Keratinocyte (primary cell): ENCODE results near the gene ARRDC2. TPM values are rescaled to one million over a fixed set of nuclear protein-coding genes. Genes with fewer than 3 reads are reported as not detected.

Experiments used
- DNase-seq: peaks from one replicate; pipeline ENCODE4 v3.0.0-alpha.2; 2011; ENCODE audit warnings: low read depth, missing footprints, low spot score
- FAIRE-seq: peaks from 2 replicates; lab custom pipeline; 2011; peaks lifted over from hg19 to GRCh38; lab: Jason Lieb, UNC
- H2AFZ ChIP-seq: 2 replicates; pipeline ENCODE4 v1.6.0; 2012; ENCODE audit warnings: low read length, control low read depth, inconsistent platforms; ENCODE audit not compliant: control insufficient read depth
- H3K27ac ChIP-seq: 2 replicates; pipeline ENCODE4 v1.5.1; 2011; ENCODE audit warnings: low read length; ENCODE audit not compliant: control insufficient read depth, insufficient read depth
- H3K27me3 ChIP-seq: 3 replicates; pipeline ENCODE4 v1.6.0; 2011; ENCODE audit warnings: low read length; ENCODE audit not compliant: control insufficient read depth, insufficient read depth; ENCODE audit errors: extremely low read depth
- H3K36me3 ChIP-seq, 2 experiments: 2 replicates in 1 of 2; 3 replicates in 1 of 2; pipeline ENCODE4 v1.5.1; 2011; ENCODE audit warnings: low read length in 2 of 2, mild to moderate bottlenecking in 1 of 2; ENCODE audit not compliant: control insufficient read depth in 2 of 2, insufficient read depth in 2 of 2; ENCODE audit errors: extremely low read depth in 1 of 2
- H3K4me1 ChIP-seq: 3 replicates; pipeline ENCODE4 v1.5.1; 2011; ENCODE audit warnings: low read length; ENCODE audit not compliant: control insufficient read depth, insufficient read depth; ENCODE audit errors: extremely low read depth
- H3K4me2 ChIP-seq: 3 replicates; pipeline ENCODE4 v1.6.0; 2011; ENCODE audit warnings: low read depth, low read length; ENCODE audit not compliant: control insufficient read depth, insufficient read depth; ENCODE audit errors: extremely low read depth
- H3K4me3 ChIP-seq, 3 experiments: fragments of 200-600 bp in 1 of 3; sonication (generic) in 1 of 3; 2 replicates in 2 of 3; 3 replicates in 1 of 3; pipeline ENCODE4 v1.5.1; 2011 to 2016; ENCODE audit warnings: low read length in 3 of 3, mild to moderate bottlenecking in 3 of 3, control low read depth in 2 of 3, inconsistent platforms in 1 of 3, low read depth in 1 of 3, mixed read lengths in 1 of 3, mixed run types in 1 of 3, moderate library complexity in 1 of 3; ENCODE audit not compliant: control insufficient read depth in 2 of 3, insufficient read depth in 2 of 3; ENCODE audit errors: extremely low read depth in 1 of 3
- H3K79me2 ChIP-seq: 2 replicates; pipeline ENCODE4 v1.6.0; 2012; ENCODE audit warnings: low read length; ENCODE audit not compliant: control insufficient read depth, insufficient read depth
- H3K9ac ChIP-seq: 3 replicates; pipeline ENCODE4 v1.6.0; 2011; ENCODE audit warnings: low read length; ENCODE audit not compliant: control insufficient read depth, insufficient read depth; ENCODE audit errors: extremely low read depth
- H3K9me1 ChIP-seq: 3 replicates; pipeline ENCODE4 v1.6.0; 2011; ENCODE audit warnings: low read length; ENCODE audit not compliant: control insufficient read depth, insufficient read depth; ENCODE audit errors: extremely low read depth
- H3K9me3 ChIP-seq: 2 replicates; pipeline ENCODE4 v1.5.1; 2012; ENCODE audit warnings: low read depth, low read length; ENCODE audit not compliant: control insufficient read depth
- H4K20me1 ChIP-seq: 3 replicates; pipeline ENCODE4 v1.6.0; 2011; ENCODE audit warnings: low read length; ENCODE audit not compliant: control insufficient read depth, insufficient read depth; ENCODE audit errors: extremely low read depth
- EZH2 ChIP-seq: IDR thresholded peaks from one replicate; pipeline ENCODE4 v1.6.1; 2012; ENCODE audit warnings: inconsistent platforms, mild to moderate bottlenecking, low read length, moderate library complexity
- dilution Hi-C: fragments of 300-500 bp; cut with MboI; formaldehyde crosslinking; loops from one replicate; pipeline ENCODE4 v1.7.0; 2020; ENCODE audit warnings: low sequenced_read_pairs; ENCODE audit not compliant: extremely low pct_ligation_motif_present
- polyA plus RNA-seq, 5 experiments: library from polyadenylated mRNA; depleted of rRNA in 3 of 5; stranded (reverse) in 3 of 5; stranded (forward) in 1 of 5; unstranded in 1 of 5; fragments of >200 nt; gene quantifications; 1 replicate in 1 of 5; 2 replicates in 3 of 5; 3 replicates in 1 of 5; pipeline versions ENCODE4 v1.2.1 to v1.2.3, GENCODE V29; 2011 to 2012; ENCODE audit warnings: missing spikeins in 2 of 5, low read depth in 1 of 5, low replicate concordance in 1 of 5
- TF ChIP-seq, protein P1 (sequence below), 3 experiments: IDR thresholded peaks in 1 of 3; conservative IDR thresholded peaks in 1 of 3; optimal IDR thresholded peaks in 1 of 3; 2 replicates in 2 of 3; 3 replicates in 1 of 3; pipeline versions ENCODE3 to v1.5.1; 2011; ENCODE audit warnings: low read length in 3 of 3, mild to moderate bottlenecking in 3 of 3, moderate library complexity in 2 of 3, control low read depth in 1 of 3, inconsistent platforms in 1 of 3; ENCODE audit not compliant: insufficient read depth in 2 of 3; ENCODE audit errors: extremely low read depth in 1 of 3

Gene ARRDC2
- polyA plus RNA-seq, 1 donor (not counting 4 experiments of a cell fraction or from before 2014, with no cell fraction given): 2.4 TPM

- dilution Hi-C loops: no loop called here
- TF ChIP-seq, protein P1, sequence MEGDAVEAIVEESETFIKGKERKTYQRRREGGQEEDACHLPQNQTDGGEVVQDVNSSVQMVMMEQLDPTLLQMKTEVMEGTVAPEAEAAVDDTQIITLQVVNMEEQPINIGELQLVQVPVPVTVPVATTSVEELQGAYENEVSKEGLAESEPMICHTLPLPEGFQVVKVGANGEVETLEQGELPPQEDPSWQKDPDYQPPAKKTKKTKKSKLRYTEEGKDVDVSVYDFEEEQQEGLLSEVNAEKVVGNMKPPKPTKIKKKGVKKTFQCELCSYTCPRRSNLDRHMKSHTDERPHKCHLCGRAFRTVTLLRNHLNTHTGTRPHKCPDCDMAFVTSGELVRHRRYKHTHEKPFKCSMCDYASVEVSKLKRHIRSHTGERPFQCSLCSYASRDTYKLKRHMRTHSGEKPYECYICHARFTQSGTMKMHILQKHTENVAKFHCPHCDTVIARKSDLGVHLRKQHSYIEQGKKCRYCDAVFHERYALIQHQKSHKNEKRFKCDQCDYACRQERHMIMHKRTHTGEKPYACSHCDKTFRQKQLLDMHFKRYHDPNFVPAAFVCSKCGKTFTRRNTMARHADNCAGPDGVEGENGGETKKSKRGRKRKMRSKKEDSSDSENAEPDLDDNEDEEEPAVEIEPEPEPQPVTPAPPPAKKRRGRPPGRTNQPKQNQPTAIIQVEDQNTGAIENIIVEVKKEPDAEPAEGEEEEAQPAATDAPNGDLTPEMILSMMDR (optimal IDR thresholded peaks at IDR 0.05 in 1 of 3, IDR thresholded peaks at IDR 0.05 in 1 of 3, conservative IDR thresholded peaks at IDR 0.05 in 1 of 3; ENCODE audit: extremely low read depth in 1 of 3, insufficient read depth in 2 of 3, low read length in 3 of 3): no peak
- TF ChIP-seq EZH2: no peak
- no peak overlapping the region for H3K9ac ChIP-seq
- peaks cover 9 to 10% of the 10 kb centered on the region in 2 experiments for H3K36me3 ChIP-seq
- no peak for DNase-seq
- H3K4me2 ChIP-seq: no peak overlapping the region
- no peaks in the 10 kb centered on the region for H3K27me3 ChIP-seq
- H3K27ac ChIP-seq: no peak overlapping the region
- no peak overlapping the region for H2AFZ ChIP-seq
- no peaks in the 10 kb centered on the region for H4K20me1 ChIP-seq
- FAIRE-seq: no peak
- H3K9me1 ChIP-seq: no peaks in the 10 kb centered on the region
- no peaks in the 10 kb centered on the region for H3K4me1 ChIP-seq
- no peaks in the 10 kb centered on the region for H3K9me3 ChIP-seq
- H3K4me3 ChIP-seq: no peak overlapping the region
- H3K79me2 ChIP-seq: no peaks in the 10 kb centered on the region
Observed at GRCh38 chr19:18013210-18014111, 5.5 kb downstream of the ARRDC2 start.

DNA sequence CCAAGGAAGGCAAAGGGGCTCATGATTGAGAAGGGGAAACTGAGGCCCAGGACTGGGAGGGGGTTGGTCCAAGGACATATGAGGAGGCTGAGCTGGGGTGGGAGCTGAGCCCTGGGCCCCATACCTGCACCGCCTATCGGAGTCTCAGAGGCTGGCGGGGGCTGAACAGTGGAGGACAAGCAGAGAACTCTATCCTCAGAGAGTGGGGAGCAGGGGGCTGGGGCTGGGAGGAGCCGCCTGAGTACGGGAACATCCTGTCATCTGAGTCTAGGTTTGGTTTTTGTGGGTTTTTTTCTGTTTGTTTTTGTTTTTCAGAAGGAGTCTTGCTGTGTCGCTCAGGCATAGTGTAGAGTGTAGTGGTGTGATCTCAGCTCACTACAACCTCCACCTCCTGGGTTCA is 6.2 kb downstream of the ARRDC2 start:
- H2AFZ ChIP-seq: no peak overlapping the region
- H3K4me3 ChIP-seq: no peak overlapping the region
- H3K27me3 ChIP-seq: no peaks in the 10 kb centered on the region
- no peaks in the 10 kb centered on the region for H3K79me2 ChIP-seq
- FAIRE-seq (no peak), DNase-seq (no peak)
- H3K9me1 ChIP-seq: no peaks in the 10 kb centered on the region
- H4K20me1 ChIP-seq: no peaks in the 10 kb centered on the region
- peaks cover 6 to 9% of the 10 kb centered on the region in 2 experiments for H3K36me3 ChIP-seq
- dilution Hi-C loops: no loop called here
- H3K9me3 ChIP-seq: no peaks in the 10 kb centered on the region
- H3K4me1 ChIP-seq: no peaks in the 10 kb centered on the region
- TF ChIP-seq, protein P1 (optimal IDR thresholded peaks at IDR 0.05 in 1 of 3, IDR thresholded peaks at IDR 0.05 in 1 of 3, conservative IDR thresholded peaks at IDR 0.05 in 1 of 3; ENCODE audit: extremely low read depth in 1 of 3, insufficient read depth in 2 of 3, low read length in 3 of 3): no peak
- TF ChIP-seq EZH2: no peak
- H3K27ac ChIP-seq: no peak overlapping the region
- H3K4me2 ChIP-seq: no peak overlapping the region
- H3K9ac ChIP-seq: no peak overlapping the region
